A673 (cell line): ENCODE results near the gene ZCCHC10.

Experiments
- EZH2 ChIP-seq: fragments of 200-600 bp; sonication (generic); IDR thresholded peaks from 2 replicates; pipeline ENCODE4 v1.6.1; 2017; ENCODE audit warnings: borderline replicate concordance, low read depth, mild to moderate bottlenecking, mixed read lengths, antibody characterized with exemption, low read length; ENCODE audit not compliant: poor library complexity, severe bottlenecking
- TF ChIP-seq, protein P1 (sequence below): fragments of 300-800, 200-600 bp; sonication (generic); conservative IDR thresholded peaks from 2 replicates; pipeline ENCODE4 v1.5.1; 2017; ENCODE audit warnings: low read depth, mild to moderate bottlenecking, antibody characterized with exemption, low read length, moderate library complexity, mixed read lengths

DNA sequence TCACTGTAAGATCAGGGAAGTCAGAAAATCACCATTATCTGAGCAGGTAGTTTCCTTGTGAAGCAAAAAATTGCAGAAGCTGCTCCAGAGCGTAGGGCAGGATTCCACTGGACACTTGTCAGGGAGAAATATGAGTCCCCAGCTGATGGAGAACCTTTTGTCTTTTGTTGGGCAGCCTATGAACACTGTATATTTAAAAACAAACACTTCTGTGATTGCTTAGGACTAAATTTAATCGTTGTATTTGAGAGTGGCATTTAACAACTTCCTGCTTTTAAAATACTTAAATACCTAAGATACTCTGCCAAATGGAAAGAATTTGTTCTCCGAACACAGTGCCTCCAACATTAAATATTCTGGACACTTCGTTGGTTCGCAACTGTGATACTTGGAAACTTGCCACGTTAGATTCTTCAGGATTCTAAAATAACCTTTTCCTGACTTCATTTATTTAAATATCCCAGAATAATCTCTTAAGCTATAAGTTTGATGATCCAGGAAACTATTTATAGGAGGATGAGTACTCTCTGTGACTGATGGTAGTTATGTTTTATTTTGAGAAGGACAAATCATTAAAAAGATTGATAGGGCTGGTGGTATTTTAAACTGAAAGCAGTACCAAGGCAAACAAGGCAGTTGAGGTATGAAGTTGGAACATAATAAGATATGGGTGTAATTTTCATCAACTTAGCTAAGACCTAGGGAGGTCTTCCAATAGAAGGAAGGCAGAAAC, 22.8 kb upstream of the ZCCHC10 start:
- TF ChIP-seq, protein P1, sequence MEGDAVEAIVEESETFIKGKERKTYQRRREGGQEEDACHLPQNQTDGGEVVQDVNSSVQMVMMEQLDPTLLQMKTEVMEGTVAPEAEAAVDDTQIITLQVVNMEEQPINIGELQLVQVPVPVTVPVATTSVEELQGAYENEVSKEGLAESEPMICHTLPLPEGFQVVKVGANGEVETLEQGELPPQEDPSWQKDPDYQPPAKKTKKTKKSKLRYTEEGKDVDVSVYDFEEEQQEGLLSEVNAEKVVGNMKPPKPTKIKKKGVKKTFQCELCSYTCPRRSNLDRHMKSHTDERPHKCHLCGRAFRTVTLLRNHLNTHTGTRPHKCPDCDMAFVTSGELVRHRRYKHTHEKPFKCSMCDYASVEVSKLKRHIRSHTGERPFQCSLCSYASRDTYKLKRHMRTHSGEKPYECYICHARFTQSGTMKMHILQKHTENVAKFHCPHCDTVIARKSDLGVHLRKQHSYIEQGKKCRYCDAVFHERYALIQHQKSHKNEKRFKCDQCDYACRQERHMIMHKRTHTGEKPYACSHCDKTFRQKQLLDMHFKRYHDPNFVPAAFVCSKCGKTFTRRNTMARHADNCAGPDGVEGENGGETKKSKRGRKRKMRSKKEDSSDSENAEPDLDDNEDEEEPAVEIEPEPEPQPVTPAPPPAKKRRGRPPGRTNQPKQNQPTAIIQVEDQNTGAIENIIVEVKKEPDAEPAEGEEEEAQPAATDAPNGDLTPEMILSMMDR: no peak
- no peak for TF ChIP-seq EZH2
